ENCODE results near the gene AP3B1.

DNA sequence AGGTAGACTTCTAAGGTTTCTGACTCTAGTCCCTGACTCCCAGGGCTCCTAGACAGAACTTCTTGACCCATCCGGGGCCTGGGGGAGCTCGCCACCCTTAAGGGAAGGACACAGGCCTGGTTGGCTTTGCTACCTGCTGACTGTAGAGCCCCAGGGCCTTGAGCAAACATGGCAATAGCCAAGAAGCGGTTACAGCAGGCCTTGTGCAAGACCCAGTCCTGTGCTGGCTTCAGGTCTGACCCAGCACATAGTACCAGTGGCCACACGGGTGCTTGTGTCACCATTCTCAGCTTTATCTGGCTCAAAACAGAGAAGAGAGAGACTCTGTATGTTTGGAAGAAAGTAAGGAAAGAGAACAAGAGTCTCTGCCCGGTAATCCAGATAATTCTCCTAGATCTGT, 41.8 kb downstream of the AP3B1 start:
- TF ChIP-seq, protein P1, sequence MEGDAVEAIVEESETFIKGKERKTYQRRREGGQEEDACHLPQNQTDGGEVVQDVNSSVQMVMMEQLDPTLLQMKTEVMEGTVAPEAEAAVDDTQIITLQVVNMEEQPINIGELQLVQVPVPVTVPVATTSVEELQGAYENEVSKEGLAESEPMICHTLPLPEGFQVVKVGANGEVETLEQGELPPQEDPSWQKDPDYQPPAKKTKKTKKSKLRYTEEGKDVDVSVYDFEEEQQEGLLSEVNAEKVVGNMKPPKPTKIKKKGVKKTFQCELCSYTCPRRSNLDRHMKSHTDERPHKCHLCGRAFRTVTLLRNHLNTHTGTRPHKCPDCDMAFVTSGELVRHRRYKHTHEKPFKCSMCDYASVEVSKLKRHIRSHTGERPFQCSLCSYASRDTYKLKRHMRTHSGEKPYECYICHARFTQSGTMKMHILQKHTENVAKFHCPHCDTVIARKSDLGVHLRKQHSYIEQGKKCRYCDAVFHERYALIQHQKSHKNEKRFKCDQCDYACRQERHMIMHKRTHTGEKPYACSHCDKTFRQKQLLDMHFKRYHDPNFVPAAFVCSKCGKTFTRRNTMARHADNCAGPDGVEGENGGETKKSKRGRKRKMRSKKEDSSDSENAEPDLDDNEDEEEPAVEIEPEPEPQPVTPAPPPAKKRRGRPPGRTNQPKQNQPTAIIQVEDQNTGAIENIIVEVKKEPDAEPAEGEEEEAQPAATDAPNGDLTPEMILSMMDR (IDR thresholded peaks at IDR 0.05; ENCODE audit: insufficient read depth, low read length, poor library complexity, severe bottlenecking) = no peak
- no peak for TF ChIP-seq EZH2phosphoT487 (conservative IDR thresholded peaks at IDR 0.05; ENCODE audit: low read length)

All from SU-DHL-6 (cell line).